GM21528 (cell line): ENCODE data around the gene RAD51AP2.
"Not testable (repeated sequence)": the region's sequence is repeated elsewhere in the genome, so short reads cannot be mapped to it uniquely, and the experiment has no call there.

Source experiments
- ATAC-seq: cut with Tn5 transposase; IDR thresholded peaks from one replicate; pipeline ENCODE4 v1.9.1; 2021; ENCODE audit warnings: mild to moderate bottlenecking, moderate library complexity; ENCODE audit not compliant: unreplicated experiment, low FRiP score

The RAD51AP2 gene

DNA sequence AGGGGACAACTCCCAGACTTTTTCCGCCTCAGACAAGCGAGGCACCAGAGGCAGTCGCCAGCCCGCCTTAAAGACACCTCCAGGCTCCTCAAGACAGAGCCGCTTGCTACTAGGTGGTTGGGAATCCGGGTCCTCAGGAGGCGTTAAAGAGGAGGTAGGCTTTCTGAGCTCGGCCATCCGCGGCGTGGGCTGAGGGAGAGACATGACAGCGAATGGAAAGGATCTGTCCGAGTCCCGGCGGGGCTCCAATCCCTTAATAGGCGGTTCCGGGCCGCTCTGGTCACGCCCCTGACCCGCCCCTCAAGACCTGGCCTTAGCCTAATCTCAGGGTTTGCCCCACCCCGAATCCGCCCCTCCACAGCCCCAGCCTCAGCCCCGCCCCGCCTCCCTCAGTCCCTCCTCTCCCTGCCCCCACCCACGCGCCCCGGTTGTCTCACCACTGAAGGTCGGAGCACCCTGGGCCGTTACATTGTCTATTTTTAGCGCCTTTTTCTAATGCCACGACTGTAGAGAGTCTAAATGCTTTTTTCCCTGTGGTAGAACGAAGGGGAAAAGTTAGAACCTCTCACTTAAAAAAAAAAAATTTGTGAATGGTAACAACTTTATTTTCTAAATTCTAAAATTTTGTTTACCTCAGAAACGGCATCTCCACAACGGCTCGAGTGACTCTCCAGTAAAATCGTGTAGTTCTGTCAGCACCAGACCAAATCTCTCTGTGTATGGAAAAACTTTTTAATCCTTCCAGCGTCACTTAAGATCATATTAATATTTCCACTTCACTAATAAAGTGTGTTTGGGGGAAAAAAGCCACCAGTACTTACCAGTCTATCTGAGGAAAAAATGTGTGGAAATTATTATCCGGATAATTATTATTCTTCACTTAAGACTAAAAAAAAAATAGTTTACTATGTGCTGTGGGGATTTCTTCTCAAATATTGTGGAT lies at the start of gene RAD51AP2:
Gene RAD51AP2, minus strand, starts transcription at position 229 of the 943 bp plus-strand sequence. Its CDS starts 25 bp downstream, at position 204.
- ATAC-seq: peak; percentile 91

DNA sequence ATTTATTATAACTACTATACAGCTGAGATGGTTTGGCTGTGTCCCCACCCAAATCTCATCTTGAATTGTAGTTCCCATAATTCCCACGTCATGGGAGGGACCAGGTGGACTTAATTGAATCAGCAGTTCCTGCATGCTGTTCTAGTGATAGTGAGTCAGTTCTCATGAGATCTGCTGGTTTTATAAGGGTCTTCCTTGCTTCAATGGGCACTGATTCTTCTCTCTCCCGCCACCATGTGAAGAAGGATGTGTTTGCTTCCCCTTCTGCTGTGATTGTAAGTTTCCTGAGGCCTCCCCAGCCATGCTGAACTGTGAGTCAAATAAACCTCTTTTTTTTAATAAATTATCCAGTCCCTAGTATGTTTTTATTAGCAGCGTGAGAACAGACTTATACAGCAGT lies 47.5 kb upstream of the RAD51AP2 start:
- not testable (repeated sequence) for ATAC-seq

DNA sequence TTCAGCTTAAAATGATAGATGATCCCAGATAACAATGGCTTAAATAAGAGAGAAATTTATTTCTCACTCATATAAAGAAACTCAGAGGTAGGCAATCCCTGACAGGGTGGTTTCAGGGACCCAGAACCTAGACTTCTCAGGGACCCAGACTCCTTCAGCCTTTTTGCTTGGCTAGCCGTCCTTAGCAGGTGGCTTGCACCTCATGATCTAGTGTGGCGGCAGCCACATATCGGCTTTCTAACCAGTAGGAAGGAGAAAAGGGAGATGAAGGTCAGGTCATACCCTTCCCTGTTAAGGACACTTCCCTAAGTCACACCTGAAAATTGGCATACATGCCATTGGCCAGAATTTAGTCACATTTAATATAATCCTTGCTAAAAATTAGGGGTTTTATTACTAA lies 40.6 kb upstream of the RAD51AP2 start:
- no peak for ATAC-seq

- no peak for ATAC-seq
Observed at GRCh38 chr2:17558053-17558452, 39.8 kb upstream of the RAD51AP2 start.

DNA sequence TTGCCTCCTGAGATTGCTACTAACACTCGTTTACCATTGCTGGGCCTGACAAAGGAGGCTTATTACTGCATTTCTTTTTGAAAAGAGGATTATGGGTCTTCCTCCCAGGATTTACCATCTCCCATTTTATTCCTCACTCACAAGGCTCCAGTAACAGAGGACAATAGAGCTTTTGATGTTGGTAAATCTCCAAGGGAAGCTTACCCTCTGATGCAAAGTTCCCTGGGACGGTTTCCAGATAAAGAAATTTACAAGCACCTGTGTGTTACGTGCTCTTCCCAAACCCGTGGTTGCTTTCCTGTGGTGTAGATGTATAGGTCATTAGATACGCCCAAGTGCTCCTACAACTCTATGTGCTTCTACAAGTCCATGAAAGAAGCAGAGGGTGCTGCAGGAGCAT lies 39.4 kb upstream of the RAD51AP2 start:
- ATAC-seq: no peak

DNA sequence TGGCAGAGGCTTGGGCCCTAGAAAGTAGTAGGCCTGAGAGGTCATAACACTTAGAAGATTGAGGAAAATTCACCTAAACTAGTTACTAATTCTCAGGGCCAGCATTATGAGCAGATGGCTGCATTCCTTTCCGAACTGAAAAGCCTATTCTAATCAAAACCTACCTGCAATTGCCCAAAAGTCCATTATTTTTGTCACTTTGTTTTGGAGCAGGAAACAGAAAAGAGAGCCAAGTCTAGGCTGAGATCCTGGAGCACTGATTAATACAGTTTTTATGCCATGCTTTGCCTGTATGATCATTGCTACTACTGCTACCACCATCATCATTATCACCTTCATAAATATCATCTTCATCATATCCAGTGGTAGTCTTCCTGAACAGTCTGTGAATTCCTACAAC lies 36.9 kb upstream of the RAD51AP2 start:
- no peak for ATAC-seq

DNA sequence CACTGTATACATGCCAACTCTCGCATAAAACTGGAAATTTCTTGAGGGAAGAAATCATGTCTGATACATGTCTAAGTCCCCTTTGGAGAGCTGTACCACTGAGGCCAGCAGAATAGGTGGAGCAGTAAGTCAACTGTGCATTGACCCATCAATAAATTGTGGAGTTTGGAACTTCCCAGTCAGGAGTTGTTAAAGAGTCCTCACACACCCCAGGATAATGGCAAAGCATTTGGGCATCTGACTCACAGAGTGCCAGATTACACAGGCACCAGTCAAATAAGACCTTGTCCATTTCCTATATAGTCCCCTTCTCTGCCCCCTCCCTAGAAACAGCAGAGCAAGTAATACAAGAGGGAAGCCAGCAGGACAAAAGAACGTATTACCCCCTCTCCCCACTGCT lies 32.7 kb upstream of the RAD51AP2 start:
- no peak for ATAC-seq

- no peak for ATAC-seq
Observed at GRCh38 chr2:17547737-17548136, 29.5 kb upstream of the RAD51AP2 start.

DNA sequence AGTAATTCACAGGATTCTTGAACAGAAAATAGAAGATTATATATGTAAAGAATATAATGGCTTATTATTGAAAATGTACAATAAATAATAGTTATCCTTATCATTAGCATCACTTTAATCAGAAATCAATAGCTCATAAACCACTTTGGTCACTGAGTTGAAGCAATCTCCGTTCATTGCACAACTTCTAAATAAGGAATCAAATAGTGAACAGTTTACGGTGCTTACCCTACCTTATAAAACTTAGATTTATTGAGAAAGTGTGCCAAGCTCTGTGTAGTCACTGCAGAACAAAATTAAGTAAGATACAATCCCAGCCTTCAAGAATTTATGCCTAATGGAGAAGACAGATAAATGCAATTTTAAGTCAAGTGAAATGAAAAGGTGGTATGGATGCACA lies 29.0 kb upstream of the RAD51AP2 start:
- ATAC-seq: no peak

GRCh38 chr2:17545680-17546613 lies 27.7 kb upstream of the RAD51AP2 start:
- no peak for ATAC-seq

DNA sequence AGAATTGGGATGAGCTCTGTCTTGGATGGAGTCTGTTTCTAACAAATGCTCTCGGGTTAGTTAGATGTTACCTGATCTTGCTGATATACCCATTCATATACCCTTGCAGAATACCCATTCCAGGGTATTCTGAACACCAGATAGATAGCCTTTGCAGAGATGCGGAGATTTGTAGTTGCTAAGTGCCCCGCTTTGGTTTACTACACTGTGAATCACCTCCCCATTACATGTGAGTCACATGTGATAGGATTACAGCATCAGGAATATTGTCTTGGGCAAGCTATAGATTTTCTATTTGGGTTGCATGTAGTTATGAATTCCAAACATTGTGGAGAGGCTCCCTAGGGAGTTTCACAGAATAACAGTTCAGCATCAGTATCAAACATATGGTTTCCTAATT lies 26.0 kb upstream of the RAD51AP2 start:
- no peak for ATAC-seq

- ATAC-seq: no peak
Observed at GRCh38 chr2:17543848-17544247, 25.6 kb upstream of the RAD51AP2 start.

DNA sequence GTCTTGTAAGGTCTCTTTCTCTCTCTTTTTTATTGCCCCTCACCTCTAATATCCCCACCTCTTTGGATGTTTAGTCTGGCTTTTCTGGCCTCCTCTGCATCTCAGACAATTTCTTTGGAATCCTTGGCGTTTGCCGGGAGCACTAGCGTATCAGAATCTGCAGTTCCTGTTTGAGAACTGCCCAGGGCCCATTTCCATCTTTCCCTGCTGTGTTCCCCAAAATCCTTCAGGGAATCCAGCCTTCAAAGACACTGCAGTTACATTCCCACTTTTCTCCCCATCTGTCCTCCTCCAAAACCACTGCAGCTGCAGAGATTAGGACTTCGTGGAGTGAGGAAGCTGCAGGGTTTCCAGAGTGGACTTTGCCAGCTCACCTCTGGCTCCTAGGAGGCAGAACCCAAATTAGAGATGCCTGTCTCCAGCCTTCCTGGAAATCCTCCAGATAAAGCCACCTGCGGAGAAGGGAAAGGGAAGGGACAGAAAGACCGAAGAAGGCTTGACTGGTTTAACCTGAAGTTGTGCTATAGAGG lies 25.0 kb upstream of the RAD51AP2 start:
- no peak for ATAC-seq

- ATAC-seq: no peak
Observed at GRCh38 chr2:17542471-17542870, 24.2 kb upstream of the RAD51AP2 start.

- no peak for ATAC-seq
Observed at GRCh38 chr2:17541531-17541950, 23.3 kb upstream of the RAD51AP2 start.

DNA sequence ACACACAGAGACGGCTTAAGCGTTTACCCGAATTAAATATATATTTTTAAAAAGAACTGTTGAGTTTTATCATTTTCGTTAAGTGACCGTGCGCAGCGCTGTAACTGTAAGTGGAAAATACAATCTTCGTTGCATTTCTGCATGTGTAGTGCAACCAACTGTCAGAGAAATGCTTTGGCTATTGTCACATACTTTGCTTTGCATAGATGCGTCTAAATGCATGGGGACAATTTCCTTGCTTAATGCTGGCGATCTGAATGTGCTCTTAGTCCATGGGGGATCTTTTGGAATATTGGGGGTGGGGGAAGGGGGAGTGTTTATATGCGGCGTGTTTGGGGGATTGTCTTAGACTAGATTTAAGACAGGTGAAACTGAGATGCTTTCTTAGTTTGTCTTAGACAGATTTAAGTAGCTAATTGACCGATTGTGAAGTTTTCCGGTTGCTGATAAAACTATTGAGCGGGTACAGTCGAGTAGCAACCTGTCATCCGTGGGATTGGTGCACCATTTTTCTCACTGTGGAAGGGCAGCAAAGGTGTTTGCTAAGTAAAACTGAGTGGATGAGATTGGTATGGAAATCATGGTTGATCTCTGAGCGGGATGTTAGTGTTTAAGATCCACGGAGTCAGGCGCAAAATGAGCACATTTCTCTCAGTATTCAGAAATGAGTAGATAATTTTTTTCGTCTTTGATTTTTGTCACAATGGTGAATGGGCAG lies 22.7 kb upstream of the RAD51AP2 start:
- no peak for ATAC-seq

GRCh38 chr2:17540093-17540812 lies 22.0 kb upstream of the RAD51AP2 start, which contains the start of gene VSNL1:
Gene VSNL1, plus strand, starts transcription at chr2:17540696. Its CDS starts 51,379 bp downstream, at chr2:17592075.
- ATAC-seq: no peak

DNA sequence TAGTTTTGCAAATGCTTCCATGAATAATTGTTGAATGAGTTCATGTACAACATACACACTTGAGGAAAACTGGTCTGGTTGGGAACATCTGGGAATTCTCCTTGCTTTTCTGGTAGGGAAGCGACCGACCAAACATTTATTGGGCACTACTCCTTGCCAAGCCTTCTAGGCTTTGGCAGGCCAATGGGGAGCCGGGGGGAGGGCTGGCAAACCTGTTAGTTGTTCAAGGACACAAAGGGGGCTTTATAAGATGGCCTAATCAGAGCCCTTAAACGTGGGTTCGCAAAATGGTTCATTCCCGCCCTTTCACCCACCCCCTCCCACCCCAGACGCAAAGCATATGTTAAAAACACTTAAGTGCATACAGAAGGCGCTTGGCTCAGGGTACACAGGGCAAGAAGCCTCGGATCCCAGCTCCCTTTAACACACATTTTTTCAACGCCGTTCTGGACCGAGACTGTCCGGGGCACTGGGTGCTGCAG lies 21.4 kb upstream of the RAD51AP2 start:
- ATAC-seq: no peak

DNA sequence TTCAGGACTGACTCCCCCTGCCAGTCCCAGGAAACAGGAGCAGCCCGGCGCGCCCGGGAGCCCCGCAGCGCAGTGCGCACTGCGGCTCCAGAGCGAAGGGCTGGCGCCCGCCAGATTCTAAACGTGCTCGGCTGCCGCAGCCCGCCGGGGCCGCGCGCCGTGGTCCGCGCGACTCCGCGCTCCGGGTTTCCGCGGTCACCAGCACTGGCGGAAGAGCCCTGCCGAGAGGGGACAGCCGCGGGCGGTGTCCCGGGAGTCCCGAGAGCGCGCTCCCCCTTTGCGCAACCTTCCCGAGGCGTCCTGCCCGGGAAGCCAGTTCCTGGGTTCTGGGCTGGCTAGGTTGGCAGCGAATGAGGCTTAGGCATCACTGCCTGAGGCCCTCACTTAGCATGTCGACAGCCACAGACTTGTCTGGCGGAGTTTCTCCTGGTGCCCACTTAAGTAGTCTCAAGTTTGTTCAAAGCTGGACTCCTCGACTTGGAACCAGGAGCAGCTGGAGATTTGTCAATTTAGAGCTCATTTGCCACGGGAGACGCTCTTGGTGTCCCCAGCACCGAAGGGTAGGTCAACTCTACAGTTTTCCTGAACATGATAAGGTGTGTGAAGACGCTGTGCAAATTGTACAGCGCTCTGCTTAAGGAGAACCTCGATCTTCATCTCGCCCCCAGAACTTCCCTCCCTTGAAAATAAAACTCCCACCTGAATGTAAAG lies 20.8 kb upstream of the RAD51AP2 start:
- peak; percentile 70 for ATAC-seq
